HEK293 (cell line): ENCODE results near the gene APOL3.

Experiments used
- PRDM6 ChIP-seq: fragments of 450-650 bp; formaldehyde crosslinking; IDR thresholded peaks from 2 replicates; pipeline ENCODE4 v1.5.1; 2017; ENCODE audit warnings: missing biosample characterization, missing genetic modification characterization
- ZNF660 ChIP-seq: fragments of 450-650 bp; IDR thresholded peaks from 2 replicates; pipeline ENCODE4 v1.5.1; 2018; ENCODE audit warnings: missing biosample characterization, mild to moderate bottlenecking, missing genetic modification characterization
- TF ChIP-seq, protein P1 (sequence below): fragments of 450-650 bp; formaldehyde crosslinking; IDR thresholded peaks from 2 replicates; pipeline ENCODE4 v1.5.1; 2016; ENCODE audit warnings: missing biosample characterization, missing genetic modification characterization
- TF ChIP-seq, protein P2 (sequence below): fragments of 450-650 bp; formaldehyde crosslinking; IDR thresholded peaks from 2 replicates; pipeline ENCODE4 v1.5.1; 2016; ENCODE audit warnings: missing biosample characterization, missing genetic modification characterization, borderline replicate concordance

DNA sequence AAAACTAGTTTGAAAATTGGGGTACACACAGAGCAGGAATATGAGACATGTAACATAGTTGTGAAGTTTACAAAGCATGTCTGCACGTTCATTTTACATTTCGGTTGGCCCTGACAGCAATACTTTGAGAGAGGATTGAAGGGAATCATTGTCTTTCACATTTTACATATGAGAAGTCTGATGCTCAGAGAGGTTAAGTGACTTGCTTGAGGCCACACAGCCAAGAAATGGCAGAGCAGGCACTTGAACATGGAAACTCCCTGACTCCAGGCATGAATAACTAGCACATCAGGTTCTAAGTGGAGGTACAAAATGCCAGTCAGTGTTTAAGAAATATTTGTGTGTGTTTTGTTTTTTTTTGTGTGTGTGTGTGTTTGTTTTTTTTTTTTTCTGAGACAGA lies 53.6 kb downstream of the APOL3 start:
- TF ChIP-seq PRDM6 (no peak), ZNF660 (tag by site-specific recombination) (no peak)
- TF ChIP-seq, protein P1, sequence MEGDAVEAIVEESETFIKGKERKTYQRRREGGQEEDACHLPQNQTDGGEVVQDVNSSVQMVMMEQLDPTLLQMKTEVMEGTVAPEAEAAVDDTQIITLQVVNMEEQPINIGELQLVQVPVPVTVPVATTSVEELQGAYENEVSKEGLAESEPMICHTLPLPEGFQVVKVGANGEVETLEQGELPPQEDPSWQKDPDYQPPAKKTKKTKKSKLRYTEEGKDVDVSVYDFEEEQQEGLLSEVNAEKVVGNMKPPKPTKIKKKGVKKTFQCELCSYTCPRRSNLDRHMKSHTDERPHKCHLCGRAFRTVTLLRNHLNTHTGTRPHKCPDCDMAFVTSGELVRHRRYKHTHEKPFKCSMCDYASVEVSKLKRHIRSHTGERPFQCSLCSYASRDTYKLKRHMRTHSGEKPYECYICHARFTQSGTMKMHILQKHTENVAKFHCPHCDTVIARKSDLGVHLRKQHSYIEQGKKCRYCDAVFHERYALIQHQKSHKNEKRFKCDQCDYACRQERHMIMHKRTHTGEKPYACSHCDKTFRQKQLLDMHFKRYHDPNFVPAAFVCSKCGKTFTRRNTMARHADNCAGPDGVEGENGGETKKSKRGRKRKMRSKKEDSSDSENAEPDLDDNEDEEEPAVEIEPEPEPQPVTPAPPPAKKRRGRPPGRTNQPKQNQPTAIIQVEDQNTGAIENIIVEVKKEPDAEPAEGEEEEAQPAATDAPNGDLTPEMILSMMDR (tag by site-specific recombination): no peak
- TF ChIP-seq, protein P2, sequence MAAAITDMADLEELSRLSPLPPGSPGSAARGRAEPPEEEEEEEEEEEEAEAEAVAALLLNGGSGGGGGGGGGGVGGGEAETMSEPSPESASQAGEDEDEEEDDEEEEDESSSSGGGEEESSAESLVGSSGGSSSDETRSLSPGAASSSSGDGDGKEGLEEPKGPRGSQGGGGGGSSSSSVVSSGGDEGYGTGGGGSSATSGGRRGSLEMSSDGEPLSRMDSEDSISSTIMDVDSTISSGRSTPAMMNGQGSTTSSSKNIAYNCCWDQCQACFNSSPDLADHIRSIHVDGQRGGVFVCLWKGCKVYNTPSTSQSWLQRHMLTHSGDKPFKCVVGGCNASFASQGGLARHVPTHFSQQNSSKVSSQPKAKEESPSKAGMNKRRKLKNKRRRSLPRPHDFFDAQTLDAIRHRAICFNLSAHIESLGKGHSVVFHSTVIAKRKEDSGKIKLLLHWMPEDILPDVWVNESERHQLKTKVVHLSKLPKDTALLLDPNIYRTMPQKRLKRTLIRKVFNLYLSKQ (tag by site-specific recombination): no peak
